GM19099 (cell line): ENCODE measurements around the gene USP35.

Source experiments
- POLR2A ChIP-seq: IDR thresholded peaks from 3 replicates; pipeline ENCODE4 v1.6.1; 2011; ENCODE audit warnings: low read depth; ENCODE audit not compliant: insufficient read length; ENCODE audit errors: extremely low read depth

The USP35 gene

DNA sequence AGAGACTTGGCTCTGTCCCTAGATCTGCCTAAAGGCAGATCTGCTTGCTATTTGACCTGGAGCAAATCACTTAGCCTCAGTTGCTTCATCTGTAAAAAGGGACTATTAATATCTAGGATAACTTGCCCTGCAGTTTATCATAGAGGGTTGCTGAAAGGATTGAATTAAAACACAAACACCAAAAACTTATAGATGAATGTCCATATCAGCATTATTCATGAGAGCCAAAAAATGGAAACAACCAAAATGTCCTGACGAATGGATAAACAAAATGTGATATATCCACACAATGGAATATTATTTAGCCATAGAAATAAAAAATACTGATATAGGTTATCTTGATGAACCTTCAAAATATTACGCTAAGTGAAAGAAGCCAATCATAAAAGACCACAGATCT is 67.2 kb downstream of the USP35 start:
- no peak for TF ChIP-seq POLR2A

DNA sequence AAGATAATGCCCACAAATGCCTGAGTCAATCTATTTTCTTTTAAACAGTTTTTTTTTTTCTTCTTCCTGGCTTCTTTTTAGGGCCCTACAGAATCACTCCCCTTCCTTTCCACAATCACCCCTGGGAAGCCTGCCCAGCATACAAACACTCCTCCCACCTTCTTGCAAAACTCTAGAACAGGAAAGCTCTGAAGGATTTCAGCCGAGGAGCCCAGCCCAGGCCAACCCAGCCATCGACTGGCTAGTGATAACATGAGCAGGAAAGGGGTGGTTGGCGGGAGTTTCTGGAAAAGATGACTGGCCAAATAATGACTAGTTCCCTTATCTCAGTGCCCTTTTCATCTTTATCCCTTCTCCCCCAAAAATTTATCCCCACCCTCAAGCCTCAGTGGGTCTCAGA is 68.2 kb downstream of the USP35 start:
- TF ChIP-seq POLR2A: no peak

- TF ChIP-seq POLR2A: no peak
These were observed 68.9 kb downstream of the USP35 start for GRCh38 chr11:78257654-78258053.

DNA sequence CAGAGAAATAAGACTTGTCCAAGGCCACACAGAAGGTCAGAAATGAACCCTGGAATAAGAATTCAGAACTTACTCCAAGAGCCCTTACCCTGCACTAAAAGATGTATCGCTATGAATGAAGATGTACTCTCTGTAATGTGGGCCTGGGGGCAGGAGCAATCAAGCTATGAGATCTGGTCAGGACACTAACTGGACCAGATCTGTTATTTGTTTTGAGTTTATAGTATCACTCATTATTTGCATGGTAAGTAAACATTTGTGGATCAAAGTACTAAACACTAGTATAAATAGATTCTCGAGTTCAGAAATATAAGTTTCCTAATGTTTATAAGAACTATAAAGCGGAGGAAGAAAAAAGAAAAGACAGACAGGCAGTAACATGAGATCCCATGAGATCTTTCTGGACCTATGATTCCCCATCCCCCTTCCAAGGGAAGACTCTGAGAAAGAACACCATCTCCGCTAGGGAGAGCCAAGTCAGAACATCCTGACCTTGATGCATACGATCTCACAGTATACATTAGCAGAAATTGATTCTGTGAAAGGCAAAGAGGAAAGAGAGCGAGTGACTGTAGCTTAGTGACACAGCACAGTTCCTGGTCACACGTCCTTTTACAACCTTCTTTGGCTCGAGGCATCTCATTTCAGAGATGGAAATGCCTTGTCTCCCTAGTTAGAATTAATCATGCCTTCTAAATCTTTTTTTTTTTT is 71.2 kb downstream of the USP35 start:
- no peak for TF ChIP-seq POLR2A

DNA sequence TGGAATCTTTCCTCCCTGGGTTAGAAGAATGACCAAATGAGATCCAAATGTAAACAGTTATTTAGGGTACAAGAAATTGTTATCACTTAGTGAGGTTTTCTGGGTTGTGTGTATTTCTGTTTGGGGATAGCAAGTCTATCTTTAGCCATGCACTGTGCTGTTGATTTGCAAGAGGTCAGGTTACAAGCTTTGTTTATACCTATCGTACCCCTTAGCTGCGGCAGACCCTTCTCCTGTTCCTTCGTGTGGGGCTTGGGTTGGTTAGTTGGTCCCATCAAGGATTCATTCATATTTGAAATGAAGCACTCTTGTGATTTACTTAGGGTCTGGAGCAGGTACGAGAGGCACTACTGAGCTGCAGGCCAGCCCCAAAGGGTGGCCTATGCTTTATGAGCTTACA is 72.6 kb downstream of the USP35 start:
- no peak for TF ChIP-seq POLR2A

- TF ChIP-seq POLR2A: no peak
These were observed 73.1 kb downstream of the USP35 start for GRCh38 chr11:78261828-78262227.

- TF ChIP-seq POLR2A: no peak
These were observed 73.5 kb downstream of the USP35 start for GRCh38 chr11:78262238-78262637.

GRCh38 chr11:78262691-78263090 is 74.0 kb downstream of the USP35 start:
- no peak for TF ChIP-seq POLR2A
